GM21423 (cell line): ENCODE measurements around the gene LTB4R.

Source experiments
- ATAC-seq: cut with Tn5 transposase; IDR thresholded peaks from one replicate; pipeline ENCODE4 v1.9.1; 2021; ENCODE audit warnings: mild to moderate bottlenecking, moderate library complexity; ENCODE audit not compliant: unreplicated experiment

LTB4R gene

DNA sequence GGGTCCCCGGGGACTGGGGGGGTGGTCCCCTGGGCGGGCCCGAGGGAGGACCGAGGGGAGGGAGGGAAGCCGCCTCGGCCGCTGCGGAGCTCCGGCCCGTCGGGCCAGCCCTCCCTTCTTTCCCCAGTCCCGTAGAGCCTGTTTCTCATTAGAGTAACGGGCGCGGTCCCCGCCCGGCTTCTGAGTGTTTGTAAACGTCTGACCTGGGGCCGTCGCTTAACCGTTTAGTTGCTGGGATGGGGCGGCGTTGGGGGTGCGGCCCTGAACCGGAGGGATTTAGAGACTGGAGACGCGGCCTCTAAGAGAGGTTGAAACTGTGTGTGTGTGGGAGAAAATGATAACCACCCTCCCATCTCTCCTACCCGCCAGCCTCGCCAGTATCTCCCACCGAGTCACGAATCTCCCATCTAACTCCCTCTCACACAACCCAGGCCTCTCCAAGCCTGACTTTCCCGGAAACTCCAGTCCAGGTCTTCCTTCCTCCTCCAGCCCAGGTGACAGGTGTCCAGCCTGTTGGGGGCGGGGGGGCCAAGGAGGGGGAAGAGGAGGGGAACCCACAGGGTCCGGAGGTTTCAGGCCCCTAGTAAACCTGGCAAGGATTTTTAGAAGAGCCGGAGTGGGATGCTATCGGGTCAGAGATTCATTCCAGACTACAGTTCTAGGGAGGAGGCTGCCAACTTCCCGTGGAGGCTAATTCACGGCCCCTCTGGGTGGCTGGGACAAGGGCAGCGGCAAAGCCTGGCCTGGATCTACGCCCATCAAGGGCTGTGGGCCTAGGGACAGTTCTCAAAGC, 55.6 kb downstream of the LTB4R start:
- ATAC-seq, result peak; percentile 68
